Activated CD4-positive, alpha-beta T cell treated with anti-CD3 and anti-CD28 coated beads for 36 hours (primary cell): ENCODE data around the gene RTBDN. TPM values are rescaled to one million over a fixed set of nuclear protein-coding genes. Genes with fewer than 3 reads are reported as not detected.

Experiments
- ATAC-seq: fragments of 200-7000 bp; cut with Tn5 transposase; one replicate; pipeline ENCODE4 v1.10.0; 2021; ENCODE audit warnings: mild to moderate bottlenecking, moderate library complexity
- CTCF ChIA-PET: fragments of 350-600 bp; sonication (Branson Sonifier 250); formaldehyde crosslinking; loops from one replicate; lab custom pipeline; 2021; ENCODE audit warnings: antibody characterized with exemption; lab: Charles Lee
- POLR2A ChIA-PET: fragments of 350-600 bp; sonication (Branson Sonifier 250); formaldehyde crosslinking; loops from one replicate; lab custom pipeline; 2021; ENCODE audit warnings: antibody characterized with exemption, inconsistent platforms; lab: Charles Lee
- DNase-seq: peaks from one replicate; pipeline ENCODE4 v3.0.0-alpha.2; 2020
- H3K27ac Mint-ChIP-seq: one replicate; pipeline ENCODE4 v1.8.0; 2021; ENCODE audit warnings: mixed read lengths
- H3K27me3 Mint-ChIP-seq: one replicate; pipeline ENCODE4 v1.8.0; 2021; ENCODE audit warnings: mixed read lengths
- H3K36me3 Mint-ChIP-seq: one replicate; pipeline ENCODE4 v1.8.0; 2021; ENCODE audit warnings: low read depth, mixed read lengths
- H3K4me1 Mint-ChIP-seq: one replicate; pipeline ENCODE4 v1.8.0; 2021; ENCODE audit warnings: mixed read lengths
- H3K4me3 Mint-ChIP-seq: one replicate; pipeline ENCODE4 v1.8.0; 2021; ENCODE audit warnings: mild to moderate bottlenecking, moderate library complexity, mixed read lengths
- H3K9me3 Mint-ChIP-seq: one replicate; pipeline ENCODE4 v1.8.0; 2021; ENCODE audit warnings: low read depth, mixed read lengths
- intact Hi-C, 2 experiments: fragments of 100-400 bp; cut with DNase I in 1 of 2; cut with micrococcal nuclease in 1 of 2; formaldehyde crosslinking; loops; one replicate each; pipeline versions ENCODE4 v1.14.2 to v1.15.1; 2022 to 2024; cut with DNase I, micrococcal nuclease
- total RNA-seq, 2 experiments: library from RNA; stranded (reverse); gene quantifications; one replicate each; pipeline ENCODE4 v1.2.3, GENCODE V29; 2021

RTBDN gene
- total RNA-seq, 2 experiments from 2014 or later, result not detected

DNA sequence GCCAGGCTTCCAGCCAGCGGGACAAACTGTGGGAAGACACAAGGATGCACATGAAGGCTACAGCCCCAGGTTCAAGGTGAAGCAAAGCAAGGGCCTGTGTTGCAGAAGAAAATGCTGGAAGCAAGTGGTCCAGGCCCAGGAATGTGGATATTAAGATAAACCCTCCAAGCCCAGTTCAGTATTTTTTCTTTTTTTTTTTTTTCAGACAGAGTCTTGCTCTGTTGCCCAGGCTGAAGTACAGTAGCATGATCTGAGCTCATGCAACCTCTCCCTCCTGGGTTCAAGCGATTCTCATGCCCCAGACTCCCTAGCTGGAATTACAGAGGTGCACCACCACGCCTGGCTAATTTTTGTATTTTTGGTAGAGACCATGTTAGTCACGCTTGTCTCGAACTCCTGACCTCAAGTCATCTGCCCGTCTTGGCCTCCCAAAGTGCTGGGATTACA is 37.2 kb downstream of the RTBDN start:
- ATAC-seq, result no peak
- Mint-ChIP-seq H3K27ac (no peak overlapping the region), H3K9me3 (no peaks in the 10 kb centered on the region), H3K4me1 (peaks cover 36% of the 10 kb centered on the region), H3K4me3 (no peak overlapping the region), H3K27me3 (no peaks in the 10 kb centered on the region), H3K36me3 (peaks cover 31% of the 10 kb centered on the region)
- DNase-seq, result no peak
- intact Hi-C loops, result loop anchor here in 1 of 2 experiments (10.0 kb wide), 1 partner anchor 1728 kb away; the partner anchor contains the start of gene TECR
- ChIA-PET POLR2A (interaction anchor here (1.0 kb wide), 1 partner anchor 26 kb away, joined by 7 read pairs; no protein-coding TSS in a partner anchor), CTCF (interaction anchor here (1.5 to 15.0 kb wide), 4 partner anchors 20 to 74 kb away, joined by 11 to 451 read pairs (median 150); partner anchors contain the start of genes HOOK2 and TNPO2)

DNA sequence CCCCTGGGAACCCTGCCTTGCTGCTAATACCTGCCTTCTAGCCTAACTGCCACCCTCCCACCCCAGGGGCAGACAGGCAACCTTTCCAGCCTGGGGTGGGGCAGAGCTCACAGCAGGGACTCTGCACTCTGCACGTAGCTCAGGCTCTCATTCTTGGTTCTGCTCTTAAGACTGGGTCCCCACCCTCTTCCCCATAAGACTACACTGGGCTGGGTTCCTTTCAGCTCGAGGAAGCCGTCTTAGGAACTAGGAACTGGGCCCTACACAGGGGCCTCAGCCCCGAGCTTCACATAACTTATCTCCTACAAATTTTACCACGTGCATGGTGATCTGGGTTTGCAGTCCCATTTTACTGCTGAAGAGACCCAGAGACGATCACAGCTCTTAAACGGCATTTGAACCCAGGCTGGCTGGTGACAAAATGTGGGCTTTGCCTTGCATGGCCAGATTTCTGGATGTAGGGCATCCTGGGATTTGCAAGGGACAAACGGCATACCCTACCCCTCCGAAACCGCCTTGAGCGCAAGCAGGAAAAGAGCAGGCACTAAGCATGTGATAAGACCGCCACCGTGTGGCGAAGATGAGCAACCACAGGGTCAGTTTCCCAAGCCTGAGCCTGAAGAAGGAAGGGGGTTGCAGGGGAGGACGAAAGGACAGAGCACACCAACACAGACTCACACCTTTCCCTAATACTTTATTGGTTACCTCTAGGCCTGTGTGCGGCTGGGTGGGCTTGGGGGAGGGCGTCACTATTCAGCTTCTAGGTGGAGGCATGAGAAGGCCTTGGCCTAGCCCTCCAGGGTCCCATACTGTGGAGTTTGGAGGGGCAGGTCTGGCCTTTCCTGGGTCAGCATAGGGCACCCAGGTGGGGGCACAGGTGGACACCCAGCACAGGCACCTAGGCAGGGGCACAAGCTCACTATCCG is 38.0 kb downstream of the RTBDN start:
- Mint-ChIP-seq H3K4me3 (peak overlapping the region; percentile 63), H3K9me3 (no peaks in the 10 kb centered on the region), H3K4me1 (peaks cover 35% of the 10 kb centered on the region), H3K27me3 (no peaks in the 10 kb centered on the region), H3K36me3 (peaks cover 35% of the 10 kb centered on the region), H3K27ac (peak overlapping the region; percentile 84)
- DNase-seq (peak; percentile 87), ATAC-seq (peak; percentile 14)
- intact Hi-C loops, result loop anchor here (1.0 to 10.0 kb wide), 5 partner anchors 19 to 1728 kb away; partner anchors contain the start of gene TECR (in 1 of the 2)
- ChIA-PET CTCF (interaction anchor here (0.6 to 15.0 kb wide), 29 partner anchors 9 to 376 kb away, joined by 3 to 451 read pairs (median 4); partner anchors contain the start of genes HOOK2, RNASEH2A and TNPO2), POLR2A (interaction anchor here (0.9 to 1.5 kb wide), 5 partner anchors 18 to 63 kb away, joined by 3 to 11 read pairs (median 5); no protein-coding TSS in a partner anchor)

DNA sequence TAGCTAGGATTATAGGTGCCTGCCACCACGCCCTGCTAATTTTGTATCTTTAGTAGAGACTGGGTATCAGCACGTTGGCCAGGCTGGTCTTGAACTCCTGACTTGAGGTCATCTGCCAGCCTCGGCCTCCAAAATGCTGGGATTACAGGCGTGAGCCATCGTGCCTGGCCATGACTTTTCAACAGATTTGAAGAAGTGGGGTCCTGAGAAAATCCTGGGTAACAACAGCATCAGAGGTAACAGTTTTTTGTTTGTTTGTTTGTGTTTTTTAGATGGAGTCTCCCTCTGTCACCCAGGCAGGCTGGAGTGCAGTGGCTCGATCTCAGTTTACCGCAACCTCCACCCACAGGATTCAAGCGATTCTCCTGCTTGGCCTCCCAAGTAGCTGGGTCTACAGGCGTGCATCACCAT is 39.4 kb downstream of the RTBDN start:
- Mint-ChIP-seq H3K27ac (peak overlapping the region; percentile 95), H3K36me3 (peaks cover 28% of the 10 kb centered on the region), H3K9me3 (no peaks in the 10 kb centered on the region), H3K27me3 (no peaks in the 10 kb centered on the region), H3K4me1 (peaks cover 30% of the 10 kb centered on the region), H3K4me3 (peak overlapping the region; percentile 92)
- POLR2A ChIA-PET, result interaction anchor here (0.6 to 1.6 kb wide), 7 partner anchors 17 to 181 kb away, joined by 3 to 11 read pairs (median 4); no protein-coding TSS in a partner anchor
- CTCF ChIA-PET, result interaction anchor here (0.7 to 15.0 kb wide), 17 partner anchors 8 to 266 kb away, joined by 3 to 451 read pairs (median 5); partner anchors contain the start of genes HOOK2 and RNASEH2A
- no peak for ATAC-seq
- no peak for DNase-seq
- intact Hi-C loops, result loop anchor here (5.0 to 10.0 kb wide), 8 partner anchors 63 to 1833 kb away; partner anchors contain the start of genes ADGRE5 (in 1 of the 2), CALR (in 1 of the 2), IER2 (in 1 of the 2) and NACC1 (in 1 of the 2)

DNA sequence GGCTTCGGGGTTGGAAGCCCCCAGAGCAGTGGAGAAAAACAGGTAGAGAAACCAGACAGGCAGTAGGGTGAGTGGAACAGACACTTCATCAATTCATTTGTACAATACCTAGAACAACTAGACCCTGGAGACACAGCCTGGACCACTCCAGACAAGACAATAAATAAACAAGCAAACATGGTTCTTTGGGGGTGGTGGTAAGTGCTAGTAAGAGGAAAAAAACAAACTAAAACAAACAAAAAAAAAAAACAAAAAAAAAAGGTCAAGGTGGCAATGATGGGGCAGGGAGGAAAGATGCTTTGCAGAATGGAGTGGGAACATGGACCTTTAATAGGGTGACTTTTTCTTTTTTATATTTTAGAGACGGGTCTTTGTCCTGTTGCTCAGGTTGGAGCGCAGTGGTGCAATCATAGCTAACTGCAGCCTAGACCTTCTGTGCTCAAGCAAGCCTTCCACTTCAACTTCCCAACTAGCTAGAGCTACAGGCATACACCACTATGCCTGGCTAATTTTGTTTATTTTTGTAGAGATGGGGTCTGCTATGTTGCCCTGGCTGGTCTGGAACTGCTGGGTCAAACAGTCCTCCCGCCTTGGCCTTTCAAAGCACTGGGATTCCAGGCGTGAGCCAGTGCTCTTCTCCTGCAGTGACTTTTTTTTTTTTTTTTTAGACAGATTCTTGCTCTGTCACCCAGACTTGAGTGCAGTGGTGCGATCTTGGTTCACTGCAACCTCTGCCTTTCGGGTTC is 40.0 kb downstream of the RTBDN start:
- no peaks in the 10 kb centered on the region for H3K27me3 Mint-ChIP-seq
- DNase-seq, result no peak
- H3K9me3 Mint-ChIP-seq, result no peaks in the 10 kb centered on the region
- ChIA-PET POLR2A (interaction anchor here (0.6 to 1.6 kb wide), 5 partner anchors 17 to 181 kb away, joined by 3 to 11 read pairs (median 4); no protein-coding TSS in a partner anchor), CTCF (interaction anchor here (0.7 to 15.0 kb wide), 7 partner anchors 8 to 117 kb away, joined by 4 to 451 read pairs (median 6); partner anchors contain the start of gene HOOK2)
- H3K4me3 Mint-ChIP-seq, result peak overlapping the region; percentile 92
- peak overlapping the region; percentile 95 for H3K27ac Mint-ChIP-seq
- ATAC-seq, result no peak
- peaks cover 27% of the 10 kb centered on the region for H3K4me1 Mint-ChIP-seq
- intact Hi-C loops, result loop anchor here (5.0 to 10.0 kb wide), 8 partner anchors 62 to 1832 kb away; partner anchors contain the start of genes ADGRE5 (in 1 of the 2), CALR (in 1 of the 2), IER2 (in 1 of the 2) and NACC1 (in 1 of the 2)
- peaks cover 28% of the 10 kb centered on the region for H3K36me3 Mint-ChIP-seq

DNA sequence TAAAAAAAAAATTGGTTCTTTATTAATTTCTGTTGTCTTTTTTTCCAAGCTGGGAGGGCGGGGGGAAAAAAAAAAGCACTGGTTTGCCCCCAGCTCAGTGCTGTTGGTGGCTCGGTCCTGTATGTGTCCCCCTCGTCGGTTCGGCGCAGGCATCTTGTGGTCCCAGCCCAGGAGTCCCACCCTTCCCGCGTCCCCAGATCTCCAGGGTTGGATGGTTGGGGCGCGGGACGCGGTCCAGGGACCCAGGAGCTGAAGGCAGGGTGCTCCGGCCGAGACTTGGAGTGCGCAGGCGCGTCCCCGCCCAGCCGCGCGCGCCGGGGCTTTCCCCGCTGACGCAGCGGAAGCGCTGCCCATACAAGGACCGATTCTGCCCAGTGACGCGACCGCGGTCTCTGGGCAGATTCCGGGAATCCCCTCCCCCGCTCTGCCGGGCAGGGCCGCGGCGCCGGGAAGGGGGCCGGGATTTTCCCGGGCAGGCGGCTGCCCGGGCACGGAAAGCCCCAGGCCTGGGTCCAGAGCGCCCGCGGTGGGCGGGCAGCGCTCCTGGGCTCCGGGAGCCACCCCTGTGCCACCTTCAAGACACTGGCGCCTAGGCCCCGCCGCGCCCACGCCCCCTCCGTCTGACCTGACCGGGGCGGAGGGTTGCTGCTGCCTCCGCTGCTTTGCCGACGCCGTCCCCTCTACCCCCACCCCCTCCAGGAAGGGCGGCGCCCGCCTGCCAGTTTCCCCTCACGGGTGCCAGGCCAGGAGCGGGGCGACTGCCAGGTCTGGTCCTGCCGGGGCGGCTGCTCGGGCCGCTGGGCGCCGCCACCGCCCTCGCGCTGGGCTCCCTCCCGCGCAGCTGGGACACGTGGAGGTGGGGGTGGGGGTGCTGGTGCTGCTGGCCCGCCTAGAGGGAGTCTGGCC is 40.8 kb downstream of the RTBDN start:
- Mint-ChIP-seq H3K36me3 (peaks cover 25% of the 10 kb centered on the region), H3K27ac (peak overlapping the region; percentile 98), H3K9me3 (no peaks in the 10 kb centered on the region), H3K4me3 (peak overlapping the region; percentile 92), H3K4me1 (peaks cover 35% of the 10 kb centered on the region), H3K27me3 (no peaks in the 10 kb centered on the region)
- intact Hi-C loops, result loop anchor here (1.0 to 10.0 kb wide), 12 partner anchors 13 to 1831 kb away; partner anchors contain the start of genes TRIR (in 2 of the 2), ADGRE5 (in 1 of the 2), CALR (in 1 of the 2) and DHPS (in 1 of the 2)
- ChIA-PET CTCF (interaction anchor here (1.0 to 15.0 kb wide), 8 partner anchors 16 to 92 kb away, joined by 3 to 451 read pairs (median 4); partner anchors contain the start of genes GET3, HOOK2 and TNPO2), POLR2A (interaction anchor here (0.5 to 3.1 kb wide), 12 partner anchors 11 to 115 kb away, joined by 3 to 53 read pairs (median 5); partner anchors contain the start of genes RNASEH2A and TNPO2)
- ATAC-seq (peak; percentile 25), DNase-seq (peak; percentile 96)

DNA sequence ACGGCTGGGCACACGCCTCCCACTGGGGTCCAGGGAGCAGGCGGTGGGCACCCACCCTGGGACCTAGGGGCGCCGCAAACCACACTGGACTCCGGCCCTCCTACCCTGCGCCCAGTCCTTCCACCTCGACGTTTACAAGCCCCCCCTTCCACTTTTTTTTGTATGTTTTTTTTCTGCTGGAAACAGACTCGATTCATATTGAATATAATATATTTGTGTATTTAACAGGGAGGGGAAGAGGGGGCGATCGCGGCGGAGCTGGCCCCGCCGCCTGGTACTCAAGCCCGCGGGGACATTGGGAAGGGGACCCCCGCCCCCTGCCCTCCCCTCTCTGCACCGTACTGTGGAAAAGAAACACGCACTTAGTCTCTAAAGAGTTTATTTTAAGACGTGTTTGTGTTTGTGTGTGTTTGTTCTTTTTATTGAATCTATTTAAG is 41.5 kb downstream of the RTBDN start:
- Mint-ChIP-seq H3K4me3 (peak overlapping the region; percentile 92), H3K4me1 (peaks cover 38% of the 10 kb centered on the region), H3K36me3 (peaks cover 25% of the 10 kb centered on the region), H3K9me3 (no peaks in the 10 kb centered on the region), H3K27ac (peak overlapping the region; percentile 98), H3K27me3 (no peaks in the 10 kb centered on the region)
- intact Hi-C loops, result loop anchor here (1.0 to 10.0 kb wide), 13 partner anchors 13 to 1831 kb away; partner anchors contain the start of genes CALR (in 2 of the 2), TRIR (in 2 of the 2), ADGRE5 (in 1 of the 2) and DHPS (in 1 of the 2)
- ATAC-seq (no peak), DNase-seq (no peak)
- ChIA-PET CTCF (interaction anchor here (1.1 to 15.0 kb wide), 7 partner anchors 9 to 92 kb away, joined by 3 to 451 read pairs (median 4); partner anchors contain the start of genes GET3, HOOK2, PRDX2 and THSD8), POLR2A (interaction anchor here (0.5 to 3.1 kb wide), 13 partner anchors 10 to 126 kb away, joined by 3 to 53 read pairs (median 5); partner anchors contain the start of genes GET3, MAN2B1, RNASEH2A and TNPO2)

DNA sequence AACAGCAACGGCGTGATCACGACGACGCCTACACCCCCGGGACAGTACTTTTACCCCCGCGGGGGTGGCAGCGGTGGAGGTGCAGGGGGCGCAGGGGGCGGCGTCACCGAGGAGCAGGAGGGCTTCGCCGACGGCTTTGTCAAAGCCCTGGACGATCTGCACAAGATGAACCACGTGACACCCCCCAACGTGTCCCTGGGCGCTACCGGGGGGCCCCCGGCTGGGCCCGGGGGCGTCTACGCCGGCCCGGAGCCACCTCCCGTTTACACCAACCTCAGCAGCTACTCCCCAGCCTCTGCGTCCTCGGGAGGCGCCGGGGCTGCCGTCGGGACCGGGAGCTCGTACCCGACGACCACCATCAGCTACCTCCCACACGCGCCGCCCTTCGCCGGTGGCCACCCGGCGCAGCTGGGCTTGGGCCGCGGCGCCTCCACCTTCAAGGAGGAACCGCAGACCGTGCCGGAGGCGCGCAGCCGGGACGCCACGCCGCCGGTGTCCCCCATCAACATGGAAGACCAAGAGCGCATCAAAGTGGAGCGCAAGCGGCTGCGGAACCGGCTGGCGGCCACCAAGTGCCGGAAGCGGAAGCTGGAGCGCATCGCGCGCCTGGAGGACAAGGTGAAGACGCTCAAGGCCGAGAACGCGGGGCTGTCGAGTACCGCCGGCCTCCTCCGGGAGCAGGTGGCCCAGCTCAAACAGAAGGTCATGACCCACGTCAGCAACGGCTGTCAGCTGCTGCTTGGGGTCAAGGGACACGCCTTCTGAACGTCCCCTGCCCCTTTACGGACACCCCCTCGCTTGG is 42.1 kb downstream of the RTBDN start:
- ChIA-PET POLR2A (interaction anchor here (0.6 to 3.1 kb wide), 14 partner anchors 9 to 360 kb away, joined by 3 to 53 read pairs (median 8); partner anchors contain the start of genes DHPS, GET3, MAN2B1 and RNASEH2A), CTCF (interaction anchor here (1.0 to 15.0 kb wide), 8 partner anchors 10 to 360 kb away, joined by 3 to 451 read pairs (median 4); partner anchors contain the start of genes GET3, HOOK2, PRDX2 and THSD8)
- intact Hi-C loops, result loop anchor here (1.0 to 10.0 kb wide), 9 partner anchors 60 to 1830 kb away; partner anchors contain the start of genes CALR (in 2 of the 2), ADGRE5 (in 1 of the 2), IER2 (in 1 of the 2) and NACC1 (in 1 of the 2)
- DNase-seq (peak; percentile 89), ATAC-seq (no peak)
- Mint-ChIP-seq H3K9me3 (no peaks in the 10 kb centered on the region), H3K4me1 (peaks cover 38% of the 10 kb centered on the region), H3K27me3 (no peaks in the 10 kb centered on the region), H3K4me3 (peak overlapping the region; percentile 92), H3K36me3 (peaks cover 25% of the 10 kb centered on the region), H3K27ac (peak overlapping the region; percentile 98)
